OCI-M2 (cell line): ENCODE measurements around the gene NDUFC2.
A peak's percentile ranks its signal among the peaks of the same experiment; 100 is the strongest.
"Not testable (repeated sequence)": the region's sequence is repeated elsewhere in the genome, so short reads cannot be mapped to it uniquely, and the experiment has no call there.

ENCODE experiments used
- DNase-seq: peaks from one replicate; lab custom pipeline; 2025; ENCODE audit not compliant: unreplicated experiment; lab: John Stamatoyannopoulos, UW

The NDUFC2 gene

DNA sequence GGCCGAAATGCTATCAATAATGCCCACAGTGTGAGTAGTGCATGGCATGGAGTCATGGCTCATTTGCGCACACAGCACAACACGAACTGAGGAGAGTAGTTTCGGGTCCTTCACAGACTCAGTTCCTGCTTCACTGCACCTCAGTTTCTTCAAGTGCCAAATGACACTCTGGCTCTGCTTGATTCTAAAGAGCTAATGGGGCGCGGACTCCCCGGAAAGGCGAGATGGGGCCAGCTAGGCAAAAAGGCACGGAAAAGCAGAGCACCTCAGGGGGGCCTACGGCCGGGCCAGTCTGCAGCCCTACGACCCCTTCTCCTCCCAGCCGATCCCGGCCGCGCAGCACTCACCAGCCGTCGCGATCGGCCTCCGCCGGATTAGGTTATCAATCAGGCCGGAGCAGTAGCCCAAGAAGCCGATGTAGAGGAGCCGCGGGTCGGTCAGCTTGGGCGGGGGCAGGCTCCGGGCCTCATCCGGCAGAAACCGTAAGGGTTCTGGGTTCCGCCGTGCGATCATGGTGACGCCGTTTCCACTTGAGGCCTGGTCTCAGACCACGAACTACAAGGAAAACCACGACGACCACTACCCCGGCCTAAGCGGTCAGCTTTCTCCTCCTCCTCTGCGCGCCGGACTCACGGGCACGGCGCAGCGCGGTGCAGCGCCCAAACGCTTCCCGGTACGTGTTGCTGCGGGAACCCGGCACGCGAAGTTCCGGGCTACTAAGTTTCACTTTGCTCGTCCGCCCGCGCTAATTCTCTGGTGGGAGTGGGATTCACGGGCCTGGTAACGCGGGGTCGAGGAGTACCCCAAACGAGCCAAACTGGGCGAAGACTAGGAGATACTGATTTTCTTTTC, at the start of gene NDUFC2:
Gene NDUFC2, minus strand, starts transcription at position 631 of the 852 bp plus-strand sequence. Its CDS starts 118 bp downstream, at position 513.
- peak; percentile 33 for DNase-seq

DNA sequence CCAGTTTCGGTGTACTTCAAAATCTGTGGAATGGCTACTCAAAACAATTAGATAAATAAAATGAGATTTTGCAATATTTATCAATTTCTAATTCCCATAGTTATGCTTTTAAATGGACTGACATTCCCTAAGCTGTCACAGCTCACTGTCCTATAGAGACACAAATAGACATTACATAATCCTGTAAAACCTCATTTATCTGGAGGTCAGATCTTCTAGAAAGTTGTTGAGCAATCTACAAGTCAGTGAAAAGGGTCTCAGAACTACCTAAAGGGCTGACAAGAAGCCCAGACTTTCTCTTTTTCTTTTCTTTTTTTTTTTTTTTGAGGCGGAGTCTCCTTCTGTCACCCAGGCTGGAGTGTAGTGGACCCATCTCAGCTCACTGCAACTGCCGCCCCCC, 47.7 kb upstream of the NDUFC2 start:
- DNase-seq = no peak

DNA sequence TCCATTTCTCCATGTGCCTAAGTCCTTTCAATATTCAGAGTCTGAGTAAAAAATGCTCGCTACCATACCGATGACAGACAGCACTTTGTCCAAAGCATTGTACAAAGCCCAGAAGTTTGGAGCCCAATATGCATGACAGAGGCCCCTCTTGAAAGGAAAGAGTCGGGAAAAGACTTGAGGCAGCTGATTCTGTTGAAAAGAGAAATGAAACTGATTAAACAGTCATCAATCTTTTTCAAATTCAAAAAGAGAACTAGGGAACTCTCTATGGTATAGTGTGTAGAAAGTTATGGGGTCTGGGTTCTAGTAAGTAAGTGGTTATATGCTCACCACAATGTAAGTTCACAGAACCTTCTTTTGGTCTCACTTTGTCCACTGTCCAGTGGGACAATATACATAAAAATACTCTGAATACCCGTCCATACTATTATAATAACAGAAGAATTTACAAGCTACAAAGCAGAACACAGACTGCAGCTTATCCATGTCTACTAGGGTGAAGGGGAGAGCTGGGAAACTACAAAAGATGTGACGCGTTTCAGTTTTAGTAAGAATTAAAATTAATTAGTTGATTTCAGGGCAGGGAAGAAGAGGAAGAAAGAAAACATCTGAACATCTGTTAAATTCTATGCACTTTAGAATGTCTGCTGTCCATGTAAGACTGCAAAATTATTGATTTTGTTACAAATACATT, 33.1 kb upstream of the NDUFC2 start:
- no peak for DNase-seq

GRCh38 chr11:78111298-78111697, 31.6 kb upstream of the NDUFC2 start:
- no peak for DNase-seq

GRCh38 chr11:78110830-78111229, 31.2 kb upstream of the NDUFC2 start:
- DNase-seq = no peak

DNA sequence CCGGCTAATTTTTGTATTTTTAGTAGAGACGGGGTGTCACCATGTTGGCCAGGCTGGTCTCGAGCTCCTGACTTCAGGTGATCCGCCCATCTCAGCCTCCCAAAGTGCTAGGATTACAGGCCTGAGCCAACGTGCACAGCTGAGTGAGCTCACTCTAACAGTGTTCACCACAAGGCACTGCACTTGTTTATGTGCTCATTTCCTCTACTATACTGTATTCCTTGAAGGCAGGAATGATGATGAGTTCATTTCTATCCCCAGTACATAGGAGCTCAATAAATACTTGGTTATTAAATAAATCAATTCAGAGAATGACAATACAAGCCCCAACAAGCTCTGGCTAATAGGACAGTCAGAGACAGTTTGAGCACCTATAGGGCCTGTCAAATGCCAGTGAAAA, 30.7 kb upstream of the NDUFC2 start:
- no peak for DNase-seq

DNA sequence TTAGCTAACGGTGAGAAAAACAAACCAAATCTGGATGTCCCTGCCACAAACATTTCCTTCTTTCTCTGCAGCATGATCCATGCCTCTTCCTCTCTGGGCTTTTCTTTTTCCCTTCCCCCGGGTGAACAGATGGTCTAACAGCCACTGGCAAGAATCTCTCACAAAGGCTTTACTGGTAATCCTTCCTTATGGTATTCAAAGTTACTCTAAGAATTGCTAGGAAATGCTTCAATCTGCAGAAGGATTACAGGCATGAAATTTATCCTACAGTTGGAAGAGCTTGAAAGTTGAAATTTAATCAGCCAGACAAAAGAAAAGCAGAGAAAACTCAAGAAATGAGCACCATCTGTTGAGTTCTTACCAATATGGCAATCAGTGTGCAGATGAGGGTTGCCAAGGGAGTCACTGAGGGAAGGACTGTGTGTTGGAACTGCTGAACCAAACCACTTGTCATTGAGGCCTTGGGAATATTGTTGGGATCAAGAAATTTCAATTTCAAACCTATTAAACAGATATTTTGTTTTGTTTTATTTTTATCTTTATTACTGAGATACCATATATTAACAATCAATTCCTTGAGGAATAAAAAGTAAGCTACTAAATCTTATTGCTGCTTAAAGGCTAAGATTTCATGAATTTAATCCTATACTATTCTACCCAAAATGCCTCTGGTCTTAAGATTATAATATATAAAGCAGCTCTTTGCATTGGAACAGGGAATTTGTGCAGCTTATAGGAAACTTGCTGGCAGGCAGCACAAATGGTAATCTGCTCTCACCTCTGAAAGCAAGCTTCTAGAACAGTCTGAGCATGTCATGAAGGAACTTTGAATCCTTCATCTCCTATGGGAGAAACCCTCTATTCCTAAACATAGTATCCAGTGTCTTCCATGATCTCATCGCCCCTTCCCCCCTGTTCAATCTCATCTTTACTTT, 29.7 kb upstream of the NDUFC2 start:
- DNase-seq = no peak

- DNase-seq = no peak
Measured at GRCh38 chr11:78100676-78101472, 21.2 kb upstream of the NDUFC2 start.

DNA sequence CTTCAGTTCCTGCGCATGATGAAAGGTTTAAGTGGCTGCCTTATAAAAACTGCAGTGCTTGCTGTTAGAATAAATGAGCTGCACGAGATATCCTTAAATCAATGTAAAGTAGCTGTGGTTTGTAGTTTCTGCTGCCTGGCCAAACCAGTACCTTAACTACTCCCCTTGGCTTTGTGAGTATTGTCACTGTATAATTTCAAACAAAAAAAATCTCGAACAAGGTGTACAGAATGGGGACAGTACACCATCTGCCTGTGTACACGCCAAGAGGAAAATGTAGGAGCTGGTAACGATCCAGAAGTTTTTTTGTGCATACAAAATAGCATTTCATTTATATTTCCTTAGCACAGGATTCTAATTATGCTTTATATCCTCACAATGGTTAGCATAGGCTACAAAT, 20.6 kb upstream of the NDUFC2 start:
- no peak for DNase-seq

GRCh38 chr11:78099666-78100065, 20.0 kb upstream of the NDUFC2 start:
- no peak for DNase-seq

DNA sequence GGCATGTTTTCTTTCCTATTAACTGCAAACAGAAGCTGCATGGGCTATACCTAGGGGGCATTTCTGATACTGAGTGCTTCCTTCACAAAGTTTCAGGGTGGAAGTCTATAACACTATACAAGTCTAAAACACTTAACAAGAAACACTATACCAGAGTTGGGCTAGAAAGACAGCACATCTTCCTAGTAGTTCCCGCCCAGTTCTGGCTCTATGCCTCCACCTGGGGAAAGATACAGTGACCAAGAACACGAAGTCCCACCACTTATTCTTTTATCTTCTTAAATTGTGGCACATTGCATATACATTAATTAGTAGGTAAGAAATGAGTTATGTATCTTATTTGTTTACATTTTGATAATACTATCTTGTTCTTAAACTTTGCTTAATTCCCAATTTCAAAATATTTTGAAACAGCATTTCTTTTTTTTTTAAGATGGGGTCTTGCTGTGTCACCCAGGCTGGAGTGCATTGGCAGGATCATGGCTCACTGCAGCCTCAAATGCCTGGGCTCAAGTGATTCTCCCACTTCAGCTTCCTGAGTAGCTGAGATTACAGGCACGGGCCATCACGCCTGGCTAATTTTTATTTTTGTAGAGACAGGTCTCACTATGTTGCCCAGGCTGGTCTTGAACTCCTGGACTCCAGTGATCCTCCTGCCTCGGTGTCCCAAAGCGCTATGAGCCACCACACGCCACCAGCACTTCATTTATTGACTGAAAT, 18.2 kb upstream of the NDUFC2 start:
- DNase-seq = no peak

DNA sequence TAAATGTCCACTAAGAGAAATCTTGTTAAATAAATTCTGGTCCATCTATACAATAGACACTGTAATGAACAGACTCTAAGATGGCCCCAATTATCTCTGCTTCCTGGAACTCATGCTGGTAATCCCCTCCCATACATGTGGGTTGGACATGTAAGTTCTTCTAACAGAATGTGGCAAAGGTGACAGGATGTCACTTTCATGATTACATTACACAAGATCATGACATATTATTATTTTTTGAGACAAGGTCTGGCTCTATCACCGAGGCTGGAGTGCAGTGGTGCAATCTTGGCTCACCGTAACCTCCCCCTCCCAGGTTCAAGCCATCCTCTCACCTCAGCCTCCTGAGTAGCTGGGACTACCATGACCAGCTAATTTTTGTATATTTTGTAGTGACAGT, 14.6 kb upstream of the NDUFC2 start:
- DNase-seq = no peak

DNA sequence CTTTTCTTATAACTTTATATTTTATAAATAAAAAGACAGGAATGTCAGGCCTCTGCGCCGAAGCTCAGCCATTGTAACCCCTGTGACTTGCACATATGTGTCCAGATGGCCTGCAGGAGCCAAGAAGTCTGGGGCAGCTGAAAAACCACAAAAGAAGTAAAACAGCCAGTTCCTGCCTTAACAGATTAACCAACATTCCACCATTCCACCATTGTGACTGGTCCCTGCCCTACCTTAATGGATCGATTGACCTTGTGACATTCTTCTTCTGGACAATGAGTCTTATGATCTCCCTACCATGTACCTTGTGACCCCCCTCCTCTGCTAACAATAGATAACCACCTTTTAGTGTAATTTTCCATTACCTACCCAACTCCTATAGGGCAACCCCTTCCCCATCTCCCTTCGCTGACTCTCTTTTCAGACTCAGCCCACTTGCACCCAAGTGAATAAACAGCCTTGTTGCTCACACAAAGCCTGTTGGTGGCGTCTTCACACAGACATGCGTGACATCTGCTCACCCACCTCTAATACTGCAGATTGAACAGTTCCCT, 6.9 kb upstream of the NDUFC2 start:
- DNase-seq = not testable (repeated sequence)

DNA sequence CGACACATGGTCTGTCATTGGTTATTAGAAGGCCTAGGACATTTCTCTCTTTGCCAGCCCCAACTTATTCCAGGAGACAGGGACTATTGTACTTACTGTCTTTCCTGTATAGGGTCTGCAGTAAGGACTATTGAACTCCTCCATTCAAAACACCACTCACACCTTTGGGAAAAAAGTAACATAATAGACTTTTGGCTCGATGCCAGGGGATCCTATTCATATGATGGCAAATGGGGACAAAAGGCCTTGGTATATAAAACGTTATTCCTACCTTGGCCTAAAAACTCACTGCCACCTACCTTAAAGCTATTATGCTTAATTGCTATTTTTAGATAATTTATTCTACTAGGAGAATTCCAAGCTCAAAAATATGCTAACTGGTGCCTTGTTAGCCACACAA, 6.3 kb upstream of the NDUFC2 start:
- DNase-seq = no peak

- not testable (repeated sequence) for DNase-seq
Measured at GRCh38 chr11:78084506-78084905, 4.8 kb upstream of the NDUFC2 start.

GRCh38 chr11:78083021-78083420, 3.4 kb upstream of the NDUFC2 start:
- no peak for DNase-seq

DNA sequence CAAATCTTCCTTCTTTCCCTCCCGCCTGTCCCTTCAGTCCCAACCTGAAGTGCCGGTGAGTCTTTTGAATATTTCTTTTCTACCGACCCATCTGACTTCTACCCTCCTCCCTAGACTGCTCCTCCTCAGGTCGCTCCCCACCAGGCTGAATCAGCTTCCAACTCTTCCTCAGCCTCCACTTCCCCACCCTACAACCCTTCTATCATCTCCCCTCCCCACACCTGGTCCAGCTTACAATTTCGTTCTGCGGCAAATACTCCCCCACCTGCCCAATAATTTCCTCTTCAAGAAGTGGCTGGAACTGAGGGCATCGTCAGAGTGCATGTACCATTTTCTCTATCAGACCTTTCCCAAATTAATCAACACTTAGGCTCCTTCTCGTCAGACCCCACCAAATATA, 2.5 kb upstream of the NDUFC2 start:
- no peak for DNase-seq

DNA sequence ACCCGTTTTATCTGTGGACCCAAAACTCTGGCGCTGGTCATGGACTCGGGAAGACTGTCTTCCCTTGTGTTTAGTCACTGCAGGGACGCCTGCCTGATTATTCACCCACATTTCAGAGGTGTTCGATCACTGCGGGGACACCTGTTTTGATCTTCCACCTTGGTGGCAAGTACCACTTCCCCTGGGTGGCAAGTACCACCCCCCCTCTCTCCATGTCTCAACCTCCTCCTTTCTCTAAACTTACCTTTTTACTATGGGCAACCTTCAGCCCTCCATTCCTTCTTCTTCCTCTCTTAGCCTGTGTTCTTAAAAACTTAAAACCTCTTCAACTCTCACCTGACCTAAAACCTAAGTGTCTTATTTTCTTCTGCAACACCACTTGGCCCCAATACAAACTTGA, 1.9 kb upstream of the NDUFC2 start:
- no peak for DNase-seq

DNA sequence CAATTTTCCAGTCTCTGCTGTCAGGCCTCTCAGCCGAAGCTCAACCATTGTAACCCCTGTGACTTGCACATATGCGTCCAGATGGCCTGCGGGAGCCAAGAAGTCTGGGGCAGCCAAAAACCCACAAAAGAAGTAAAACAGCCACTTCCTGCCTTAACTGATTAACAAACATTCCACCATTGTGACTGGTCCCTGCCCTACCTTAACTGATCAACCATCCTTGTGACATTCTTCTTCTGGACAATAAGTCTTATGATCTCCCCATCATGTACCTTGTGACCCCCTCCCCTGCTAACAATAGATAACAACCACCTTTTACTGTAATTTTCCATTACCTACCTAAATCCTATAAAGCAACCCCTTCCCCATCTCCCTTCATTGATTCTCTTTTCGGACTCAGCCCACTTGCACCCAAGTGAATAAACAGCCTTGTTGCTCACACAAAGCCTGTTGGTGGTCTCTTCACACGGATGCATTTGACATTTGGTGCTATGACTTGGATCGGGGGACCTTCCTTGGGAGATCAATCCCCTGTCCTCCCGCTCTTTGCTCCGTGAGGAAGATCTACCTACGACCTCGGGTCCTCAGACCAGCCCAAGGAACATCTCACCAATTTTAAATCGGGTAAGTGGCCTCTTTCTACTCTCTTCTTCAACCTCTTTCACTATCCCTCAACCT, 1.3 kb upstream of the NDUFC2 start:
- no peak for DNase-seq
